ENCODE data around the gene PPP2R2C.

DNA sequence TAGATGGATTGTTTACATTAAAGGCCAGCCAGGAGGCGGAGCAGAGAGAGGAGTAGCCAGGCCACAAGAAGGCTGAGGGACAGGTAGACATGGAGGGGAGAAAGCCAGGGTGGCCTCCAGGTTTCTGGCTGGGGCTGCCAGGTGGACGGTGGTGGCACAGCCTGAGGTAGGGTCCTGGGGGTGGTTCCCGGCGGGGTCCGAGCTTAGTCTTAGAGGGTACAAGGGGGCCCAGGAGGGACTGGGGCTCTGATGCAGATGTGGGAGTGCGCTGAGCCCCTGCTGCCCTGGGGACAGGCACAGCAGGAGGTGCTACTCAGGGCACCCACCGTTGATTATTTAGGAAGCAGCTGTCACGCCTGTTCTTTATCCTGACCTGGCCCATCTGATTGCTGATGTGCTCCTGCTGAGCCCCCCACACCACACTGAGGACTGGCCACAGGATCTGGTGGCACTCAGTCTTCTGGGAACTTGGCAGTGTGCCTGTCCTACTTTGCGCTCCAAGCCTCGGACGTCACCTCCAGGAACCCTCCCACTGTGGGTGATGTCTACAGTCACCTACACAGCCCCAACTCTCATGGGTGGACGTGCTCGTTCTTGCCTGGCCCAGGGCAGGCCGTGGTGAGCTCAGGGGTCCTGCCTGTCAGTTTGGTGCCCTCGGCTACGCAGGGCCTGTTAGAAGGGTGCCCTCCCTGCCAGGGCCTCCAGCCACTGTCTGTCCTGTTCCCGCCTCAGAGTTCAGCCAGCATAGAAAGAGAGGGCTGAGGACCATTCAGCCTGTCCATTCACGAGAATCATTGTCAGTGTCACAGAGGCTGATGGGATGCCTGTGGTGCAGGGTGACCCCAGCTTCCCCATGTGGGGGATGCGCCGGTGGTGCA is 190.7 kb downstream of the PPP2R2C start:
- TF ChIP-seq, protein P1, sequence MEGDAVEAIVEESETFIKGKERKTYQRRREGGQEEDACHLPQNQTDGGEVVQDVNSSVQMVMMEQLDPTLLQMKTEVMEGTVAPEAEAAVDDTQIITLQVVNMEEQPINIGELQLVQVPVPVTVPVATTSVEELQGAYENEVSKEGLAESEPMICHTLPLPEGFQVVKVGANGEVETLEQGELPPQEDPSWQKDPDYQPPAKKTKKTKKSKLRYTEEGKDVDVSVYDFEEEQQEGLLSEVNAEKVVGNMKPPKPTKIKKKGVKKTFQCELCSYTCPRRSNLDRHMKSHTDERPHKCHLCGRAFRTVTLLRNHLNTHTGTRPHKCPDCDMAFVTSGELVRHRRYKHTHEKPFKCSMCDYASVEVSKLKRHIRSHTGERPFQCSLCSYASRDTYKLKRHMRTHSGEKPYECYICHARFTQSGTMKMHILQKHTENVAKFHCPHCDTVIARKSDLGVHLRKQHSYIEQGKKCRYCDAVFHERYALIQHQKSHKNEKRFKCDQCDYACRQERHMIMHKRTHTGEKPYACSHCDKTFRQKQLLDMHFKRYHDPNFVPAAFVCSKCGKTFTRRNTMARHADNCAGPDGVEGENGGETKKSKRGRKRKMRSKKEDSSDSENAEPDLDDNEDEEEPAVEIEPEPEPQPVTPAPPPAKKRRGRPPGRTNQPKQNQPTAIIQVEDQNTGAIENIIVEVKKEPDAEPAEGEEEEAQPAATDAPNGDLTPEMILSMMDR (IDR thresholded peaks at IDR 0.05) = no peak
- TF ChIP-seq POLR2A (IDR thresholded peaks at IDR 0.05) (no peak), POLR2AphosphoS5 (IDR thresholded peaks at IDR 0.05) (no peak)

All from prostate gland (tissue), 2 donors.